ENCODE measurements around the gene GRB14.

DNA sequence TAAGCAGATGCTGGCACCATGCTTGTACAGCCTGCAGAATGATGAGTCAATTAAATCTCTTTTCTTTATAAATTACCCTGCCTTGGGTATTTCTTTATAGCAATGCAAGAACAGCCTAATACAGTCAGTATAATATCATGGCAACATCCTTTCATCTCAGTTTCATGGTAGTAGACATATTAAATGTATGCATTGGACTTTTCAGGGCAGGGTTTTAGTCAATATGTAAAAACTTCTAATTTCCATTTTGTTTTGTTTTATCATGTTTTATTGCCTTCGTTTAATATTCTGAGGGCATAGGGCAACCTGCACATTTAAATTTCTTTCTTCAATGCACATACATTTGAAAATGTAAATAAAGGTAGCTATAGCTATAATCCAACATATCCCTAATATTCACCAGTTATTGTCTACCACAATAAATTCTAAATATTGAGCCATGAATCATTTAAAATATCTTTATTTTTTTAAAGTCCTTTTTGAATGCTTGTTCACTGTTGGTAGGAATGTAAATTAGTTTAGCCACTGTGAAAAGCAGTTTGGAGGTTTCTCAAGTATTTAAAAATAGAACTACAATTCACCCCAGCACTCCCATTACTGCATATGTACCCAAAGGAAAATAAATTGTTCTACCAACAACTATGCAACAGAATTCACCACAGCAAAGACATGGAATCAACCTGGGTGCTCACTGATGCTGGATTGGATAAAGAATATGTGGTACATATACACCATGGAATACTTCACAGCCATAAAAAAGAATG is 41.8 kb upstream of the GRB14 start:
- TF ChIP-seq POLR2A (IDR thresholded peaks at IDR 0.05) (no peak), CTCF (IDR thresholded peaks at IDR 0.05) (no peak), POLR2AphosphoS5 (IDR thresholded peaks at IDR 0.05) (no peak)

Data from prostate gland (tissue), 2 donors.